Peyer's patch (tissue), 4 donors: ENCODE measurements around the gene CTNNA1.

Experiments
- CTCF ChIP-seq, 6 experiments: fragments of 450-650 bp in 4 of 6; fragments of 200-600 bp in 2 of 6; sonication (generic) in 1 of 6; IDR thresholded peaks; one replicate each; pipeline ENCODE4 v1.5.1; 2017 to 2019; ENCODE audit warnings: antibody characterized with exemption in 6 of 6, mild to moderate bottlenecking in 3 of 6, moderate library complexity in 1 of 6
- POLR2A ChIP-seq, 2 donors: fragments of 450-650 bp; IDR thresholded peaks; one replicate each; pipeline ENCODE4 v1.5.1; 2017; ENCODE audit warnings: antibody characterized with exemption in 2 of 2, mild to moderate bottlenecking in 2 of 2, moderate library complexity in 2 of 2

DNA sequence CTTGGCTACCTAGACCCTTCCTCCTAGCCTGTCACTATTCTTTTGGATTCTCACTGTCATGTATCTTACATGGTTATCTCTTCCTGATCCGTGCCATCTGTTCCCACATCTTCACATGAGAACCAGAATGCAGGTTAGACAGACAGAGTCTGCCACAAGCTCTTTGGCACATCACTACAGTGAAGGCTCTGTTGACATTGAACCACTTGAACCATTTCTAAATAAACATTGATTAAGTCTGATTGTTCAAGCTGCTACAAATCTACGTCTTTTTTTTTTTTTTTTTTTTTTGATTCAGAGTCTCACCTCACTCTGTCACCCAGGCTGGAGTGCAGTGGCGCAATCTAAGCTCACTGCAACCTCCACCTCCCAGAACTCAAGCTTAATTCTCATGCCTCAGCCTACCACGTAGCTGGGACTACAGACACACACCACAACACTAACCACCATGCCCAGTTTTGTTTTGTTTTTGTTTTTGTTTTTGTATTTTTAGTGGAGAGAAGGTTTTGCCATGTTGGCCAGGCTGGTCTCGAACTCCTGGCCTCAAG is 207.0 kb downstream of the CTNNA1 start:
- TF ChIP-seq POLR2A (IDR thresholded peaks at IDR 0.05) (no peak), CTCF (IDR thresholded peaks at IDR 0.05) (no peak)
